Common myeloid progenitor, CD34-positive (primary cell): Measurements from ENCODE around the gene KCNIP4.

ENCODE experiments used
- CTCF ChIA-PET: fragments of 350-600 bp; sonication (Branson Sonifier 250); formaldehyde crosslinking; loops from one replicate; lab custom pipeline; 2021; ENCODE audit warnings: antibody characterized with exemption; lab: Charles Lee
- POLR2A ChIA-PET: fragments of 350-600 bp; sonication (Branson Sonifier 250); formaldehyde crosslinking; loops from one replicate; lab custom pipeline; 2021; ENCODE audit warnings: antibody characterized with exemption; lab: Charles Lee
- DNase-seq, 3 donors: peaks; one replicate each; pipeline versions ENCODE4 v3.0.0 to v3.0.0-alpha.2; 2013
- H3K27ac ChIP-seq, 2 experiments: 1 replicate in 1 of 2; 2 replicates in 1 of 2; pipeline ENCODE4 v1.7.0; 2013; ENCODE audit warnings: inconsistent platforms in 2 of 2, low read length in 2 of 2, mild to moderate bottlenecking in 2 of 2, low read depth in 1 of 2, moderate library complexity in 1 of 2; ENCODE audit not compliant: severe bottlenecking in 2 of 2, insufficient read depth in 1 of 2, poor library complexity in 1 of 2
- H3K27me3 ChIP-seq, 5 experiments: replicated peaks in 2 of 5; 1 replicate in 3 of 5; 2 replicates in 2 of 5; pipeline versions ENCODE4 v1.6.1 to v1.7.0; 2013; ENCODE audit warnings: low read length in 4 of 5, mild to moderate bottlenecking in 2 of 5, moderate library complexity in 2 of 5, inconsistent platforms in 1 of 5; ENCODE audit not compliant: insufficient read depth in 5 of 5, control insufficient read depth in 4 of 5
- H3K36me3 ChIP-seq, 4 experiments: 1 replicate in 2 of 4; 2 replicates in 2 of 4; pipeline versions ENCODE4 v1.6.1 to v1.7.0; 2013; ENCODE audit warnings: low read length in 3 of 4, control low read depth in 1 of 4, mild to moderate bottlenecking in 1 of 4; ENCODE audit not compliant: control insufficient read depth in 4 of 4, insufficient read depth in 4 of 4
- H3K4me1 ChIP-seq, 4 experiments: 1 replicate in 3 of 4; 2 replicates in 1 of 4; pipeline versions ENCODE4 v1.6.1 to v1.7.1; 2013; ENCODE audit warnings: low read length in 3 of 4, mild to moderate bottlenecking in 3 of 4, control low read depth in 1 of 4, inconsistent platforms in 1 of 4, moderate library complexity in 1 of 4; ENCODE audit not compliant: control insufficient read depth in 4 of 4, insufficient read depth in 4 of 4; ENCODE audit errors: control extremely low read depth in 1 of 4
- H3K4me3 ChIP-seq, 7 experiments: 1 replicate in 4 of 7; 2 replicates in 3 of 7; pipeline versions ENCODE4 v1.5.1 to v1.7.0; 2013; ENCODE audit warnings: mild to moderate bottlenecking in 7 of 7, low read length in 6 of 7, moderate library complexity in 6 of 7, inconsistent platforms in 2 of 7, low read depth in 2 of 7, control low read depth in 1 of 7; ENCODE audit not compliant: insufficient read depth in 4 of 7, control insufficient read depth in 1 of 7; ENCODE audit errors: extremely low read depth in 1 of 7
- H3K9me3 ChIP-seq, 5 experiments: 1 replicate in 4 of 5; 2 replicates in 1 of 5; pipeline versions ENCODE4 v1.6.1 to v1.7.1; 2013; ENCODE audit warnings: low read length in 4 of 5, mild to moderate bottlenecking in 2 of 5, inconsistent platforms in 1 of 5, low read depth in 1 of 5, moderate library complexity in 1 of 5; ENCODE audit not compliant: control insufficient read depth in 4 of 5, insufficient read depth in 2 of 5; ENCODE audit errors: control extremely low read depth in 1 of 5
- WGBS: methylation state at CpG from one replicate; pipeline ENCODE4 v1.1.5; 2013; ENCODE audit not compliant: insufficient coverage; 5-methylcytosine and 5-hydroxymethylcytosine counted together

KCNIP4 gene

DNA sequence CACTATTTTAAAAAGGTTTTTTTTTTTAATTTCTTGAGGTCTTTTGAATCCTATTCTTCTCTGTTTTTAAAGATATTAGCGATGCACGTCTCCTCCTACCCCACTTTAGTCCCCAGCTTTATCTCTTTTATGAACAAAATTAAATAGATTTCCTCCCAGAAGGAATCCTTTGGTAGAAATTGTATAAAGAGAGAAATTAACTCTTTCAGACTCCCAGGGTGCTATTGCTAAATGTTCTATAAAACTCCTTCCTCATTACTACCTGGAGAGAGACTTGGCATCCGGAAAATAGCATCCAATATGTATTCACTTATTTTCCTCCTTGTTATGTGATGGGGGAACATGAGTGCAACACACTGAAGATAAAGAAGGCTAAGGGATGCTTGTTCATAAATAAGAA, 1264.8 kb downstream of the KCNIP4 start:
- POLR2A ChIA-PET, result no interaction called here

DNA sequence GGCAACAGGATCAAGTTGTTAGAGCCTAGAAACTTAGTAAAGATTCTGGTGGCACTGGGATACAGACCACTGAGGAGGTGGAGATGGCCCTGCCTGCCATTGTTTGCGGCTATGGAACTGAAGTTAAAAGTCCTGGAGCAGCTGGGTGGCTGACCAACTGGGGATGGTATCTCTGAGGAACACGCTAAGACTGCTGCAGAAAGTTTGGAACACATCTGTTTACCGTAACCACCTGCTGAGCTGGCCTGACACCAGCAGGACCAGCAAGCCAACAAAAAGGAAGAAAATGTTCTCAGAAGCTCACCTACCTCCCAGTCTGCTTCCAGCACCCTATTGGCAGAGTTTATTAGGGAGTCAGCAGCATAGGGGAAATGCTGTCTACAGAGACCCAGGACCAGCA, 1265.7 kb downstream of the KCNIP4 start:
- 100% methylated on average over 3 of the region's 3 CpGs for WGBS
- ChIA-PET CTCF (interaction anchor here (0.8 to 3.5 kb wide), 8 partner anchors 10 to 287 kb away, joined by 3 to 15 read pairs (median 4); no protein-coding TSS in a partner anchor), POLR2A (no interaction called here)

More for the DNA sequence above, 1264.8 kb downstream of the KCNIP4 start:
- WGBS, result no CpG with 5 or more reads among the region's 3 CpGs
- CTCF ChIA-PET, result interaction anchor here (1.6 to 4.9 kb wide), 5 partner anchors 15 to 268 kb away, joined by 3 to 32 read pairs (median 7); partner anchors contain the start of gene PACRGL
- Histone ChIP-seq H3K27me3 (peaks cover 2 to 12% (median 3%) of the 10 kb centered on the region in 5 experiments), H3K9me3 (no peaks in the 10 kb centered on the region), H3K36me3 (no peaks in the 10 kb centered on the region), H3K4me3 (no peak overlapping the region), H3K4me1 (no peaks in the 10 kb centered on the region), H3K27ac (no peak overlapping the region)
- DNase-seq, result no peak

DNA sequence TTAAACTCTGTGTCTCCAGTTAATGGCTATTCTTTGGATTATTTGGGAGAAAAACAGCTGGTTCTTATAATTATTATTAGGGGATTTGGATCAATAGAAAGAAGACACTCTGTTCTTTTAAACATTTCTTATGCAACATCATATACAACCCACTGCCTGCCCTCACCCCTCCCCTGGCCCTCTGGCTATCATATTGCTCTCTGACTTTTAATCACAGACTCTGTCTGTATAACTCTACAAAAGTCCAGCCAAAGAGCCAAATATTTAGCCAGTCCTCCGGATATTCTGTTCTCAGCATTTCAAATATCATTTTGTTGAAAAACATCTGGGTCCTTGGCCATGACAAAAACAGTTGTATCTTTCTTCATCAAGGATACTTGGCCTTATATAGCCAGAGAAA, 1267.3 kb downstream of the KCNIP4 start:
- H3K27me3 ChIP-seq, result peaks cover 2 to 14% (median 3%) of the 10 kb centered on the region in 5 experiments
- POLR2A ChIA-PET, result interaction anchor here (1.0 kb wide), 1 partner anchor 18 kb away, joined by 3 read pairs; the partner anchor contains the start of gene PACRGL
- no peaks in the 10 kb centered on the region for H3K9me3 ChIP-seq
- no peak overlapping the region for H3K4me3 ChIP-seq
- no peak overlapping the region for H3K27ac ChIP-seq
- CTCF ChIA-PET, result interaction anchor here (1.1 to 1.8 kb wide), 2 partner anchors 19 to 285 kb away, joined by 4 read pairs; partner anchors contain the start of gene PACRGL
- H3K36me3 ChIP-seq, result no peaks in the 10 kb centered on the region
- no peaks in the 10 kb centered on the region for H3K4me1 ChIP-seq
- 100% methylated on average over 1 of the region's 1 CpG for WGBS
- no peak for DNase-seq

More for the DNA sequence above, 1265.7 kb downstream of the KCNIP4 start:
- H3K27me3 ChIP-seq, result peaks cover 2 to 16% (median 5%) of the 10 kb centered on the region in 5 experiments
- no peak overlapping the region for H3K4me3 ChIP-seq
- H3K4me1 ChIP-seq, result no peaks in the 10 kb centered on the region
- DNase-seq, result no peak
- no peaks in the 10 kb centered on the region for H3K9me3 ChIP-seq
- no peaks in the 10 kb centered on the region for H3K36me3 ChIP-seq
- H3K27ac ChIP-seq, result no peak overlapping the region

DNA sequence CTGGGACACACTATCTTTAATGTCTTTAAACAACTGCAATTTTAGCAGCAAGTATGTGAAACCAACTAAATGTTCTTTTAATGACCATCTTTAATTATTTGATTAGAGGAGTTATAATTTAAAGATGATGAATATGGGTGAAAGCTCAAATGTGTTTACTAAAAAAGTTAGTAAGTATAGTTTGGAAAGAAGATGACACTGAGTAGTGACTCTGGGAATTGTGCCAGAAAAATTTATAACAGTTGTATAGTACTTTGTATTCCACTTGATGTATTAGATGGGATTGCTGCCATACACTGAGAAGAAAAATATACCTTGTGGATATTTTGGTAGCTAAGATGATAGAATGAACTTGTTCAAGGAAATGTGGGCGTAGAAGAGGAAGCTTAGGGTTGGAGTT, 1267.8 kb downstream of the KCNIP4 start:
- Histone ChIP-seq H3K4me3 (no peak overlapping the region), H3K27ac (no peak overlapping the region), H3K9me3 (no peaks in the 10 kb centered on the region), H3K27me3 (peaks cover 2 to 17% (median 3%) of the 10 kb centered on the region in 5 experiments), H3K36me3 (no peaks in the 10 kb centered on the region), H3K4me1 (no peaks in the 10 kb centered on the region)
- DNase-seq, result no peak
- ChIA-PET POLR2A (interaction anchor here (1.0 kb wide), 1 partner anchor 19 kb away, joined by 3 read pairs; the partner anchor contains the start of gene PACRGL), CTCF (interaction anchor here (1.0 to 1.1 kb wide), 2 partner anchors 19 to 248 kb away, joined by 3 to 4 read pairs; partner anchors contain the start of gene PACRGL)
- no CpG with 5 or more reads among the region's 1 CpG for WGBS

DNA sequence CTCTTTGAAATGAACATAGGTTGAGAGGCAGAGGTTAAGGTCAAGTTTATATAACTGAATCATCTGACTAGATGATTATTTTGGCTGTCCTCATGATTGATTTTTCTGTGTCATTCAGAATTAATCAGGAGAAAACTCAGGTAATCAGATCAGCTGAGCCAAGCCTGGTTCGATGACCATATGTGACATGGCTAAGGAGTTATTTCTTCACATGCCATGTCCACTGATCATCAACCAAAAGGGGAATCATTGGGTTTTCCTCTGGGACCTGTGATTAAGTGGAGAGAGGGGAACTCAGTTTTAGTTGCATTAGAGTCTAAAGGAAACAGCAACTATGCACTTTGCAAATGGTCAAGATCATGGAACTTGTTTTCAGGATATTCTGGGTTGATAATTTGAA, 1268.6 kb downstream of the KCNIP4 start:
- Histone ChIP-seq H3K27ac (no peak overlapping the region), H3K4me1 (no peaks in the 10 kb centered on the region), H3K9me3 (no peaks in the 10 kb centered on the region), H3K27me3 (peaks cover 2 to 17% (median 3%) of the 10 kb centered on the region in 5 experiments), H3K36me3 (no peaks in the 10 kb centered on the region), H3K4me3 (no peak overlapping the region)
- WGBS, result 80% methylated on average over 1 of the region's 1 CpG
- DNase-seq, result no peak
- CTCF ChIA-PET, result interaction anchor here (1.0 to 1.1 kb wide), 2 partner anchors 20 to 247 kb away, joined by 3 to 4 read pairs; partner anchors contain the start of gene PACRGL
- POLR2A ChIA-PET, result no interaction called here
